GM21528 (cell line): ENCODE measurements around the gene LCN12.

Experiments used
- ATAC-seq: cut with Tn5 transposase; IDR thresholded peaks from one replicate; pipeline ENCODE4 v1.9.1; 2021; ENCODE audit warnings: mild to moderate bottlenecking, moderate library complexity; ENCODE audit not compliant: unreplicated experiment, low FRiP score

The LCN12 gene, protein sequence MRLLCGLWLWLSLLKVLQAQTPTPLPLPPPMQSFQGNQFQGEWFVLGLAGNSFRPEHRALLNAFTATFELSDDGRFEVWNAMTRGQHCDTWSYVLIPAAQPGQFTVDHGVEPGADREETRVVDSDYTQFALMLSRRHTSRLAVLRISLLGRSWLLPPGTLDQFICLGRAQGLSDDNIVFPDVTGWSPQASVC

DNA sequence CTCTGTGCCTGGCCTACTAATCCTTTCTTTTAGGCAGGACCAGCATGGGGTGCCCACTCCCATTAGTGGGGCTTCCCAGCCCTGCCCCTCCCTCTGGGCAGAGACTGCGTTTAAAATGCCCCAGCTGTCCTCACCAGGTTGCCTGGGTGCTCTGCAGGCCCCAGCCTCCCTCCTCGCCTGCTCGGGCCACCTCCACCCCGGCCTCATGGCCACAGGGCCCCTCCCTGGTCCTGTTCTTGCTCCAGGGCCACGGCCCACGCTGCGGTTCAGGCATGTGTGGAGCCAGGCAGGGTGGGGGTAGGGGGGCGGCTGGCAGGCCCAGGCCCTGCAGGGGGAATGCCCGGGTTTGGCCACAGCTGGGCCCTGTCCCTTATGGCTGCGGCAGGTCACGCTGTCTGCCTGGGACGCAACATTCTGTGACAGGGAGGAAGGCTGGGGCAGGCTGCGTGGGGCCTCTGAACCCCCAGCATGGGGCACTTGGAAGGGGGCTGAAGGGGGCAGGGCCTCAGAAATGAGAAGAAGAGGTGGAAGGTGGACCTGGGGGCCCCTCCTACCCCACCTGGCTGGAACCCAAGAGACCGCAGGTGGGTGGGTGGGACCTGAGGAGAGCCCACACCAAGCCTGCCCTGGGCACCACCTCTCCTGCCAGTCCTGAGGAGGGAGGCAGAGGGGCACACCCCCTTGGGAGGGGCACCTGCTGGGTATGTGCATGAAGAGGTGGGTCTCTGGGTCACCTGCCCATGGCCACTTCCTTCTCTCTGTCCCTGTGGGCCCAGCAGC, at the start of gene LCN12:
TSS of gene LCN12 (plus strand) at position 733 of the 780 bp plus-strand sequence. CDS start 55 bp downstream, outside the sequence.
- ATAC-seq: no peak

DNA sequence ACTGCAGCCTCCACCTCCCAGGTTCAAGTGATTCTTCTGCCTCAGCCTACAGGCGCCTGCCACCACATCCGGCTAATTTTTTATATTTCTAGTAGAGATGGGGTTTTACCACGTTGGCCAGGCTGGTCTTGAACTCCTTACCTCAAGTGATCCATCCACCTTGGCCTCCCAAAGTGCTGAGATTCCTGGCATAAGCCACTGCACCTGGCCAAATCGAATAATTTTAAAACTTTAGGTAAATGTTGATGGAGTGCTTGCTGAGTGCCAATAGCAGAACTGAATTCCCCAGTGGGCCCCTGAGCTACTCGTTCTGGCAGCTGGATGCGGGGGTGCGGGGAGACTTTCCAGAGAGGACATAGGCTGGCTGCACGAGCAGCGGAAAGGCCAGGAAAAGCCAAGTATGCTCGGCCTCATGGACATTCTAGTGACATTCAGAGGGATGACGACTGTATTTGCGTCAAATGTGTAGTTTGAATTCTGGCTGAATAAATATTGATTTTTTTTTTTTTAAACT, 49.0 kb upstream of the LCN12 start:
- ATAC-seq: no peak

DNA sequence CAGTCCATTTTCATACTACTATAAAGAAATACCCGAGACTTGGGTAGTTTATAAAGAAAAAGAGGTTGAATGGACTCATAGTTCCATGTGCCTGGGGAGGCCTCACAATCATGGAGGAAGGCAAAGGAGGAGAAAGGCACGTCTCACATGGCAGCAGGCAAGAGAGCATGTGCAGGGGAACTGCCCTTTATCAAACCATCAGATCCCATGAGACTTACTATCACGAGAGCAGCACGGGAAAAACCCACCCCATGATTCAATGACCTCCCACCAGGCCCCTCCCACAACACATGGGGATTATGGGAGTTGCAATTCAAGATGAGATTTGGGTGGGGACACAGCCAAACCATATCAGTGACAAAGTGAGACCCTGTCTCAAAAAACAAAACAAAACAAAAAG, 45.8 kb upstream of the LCN12 start:
- no peak for ATAC-seq

DNA sequence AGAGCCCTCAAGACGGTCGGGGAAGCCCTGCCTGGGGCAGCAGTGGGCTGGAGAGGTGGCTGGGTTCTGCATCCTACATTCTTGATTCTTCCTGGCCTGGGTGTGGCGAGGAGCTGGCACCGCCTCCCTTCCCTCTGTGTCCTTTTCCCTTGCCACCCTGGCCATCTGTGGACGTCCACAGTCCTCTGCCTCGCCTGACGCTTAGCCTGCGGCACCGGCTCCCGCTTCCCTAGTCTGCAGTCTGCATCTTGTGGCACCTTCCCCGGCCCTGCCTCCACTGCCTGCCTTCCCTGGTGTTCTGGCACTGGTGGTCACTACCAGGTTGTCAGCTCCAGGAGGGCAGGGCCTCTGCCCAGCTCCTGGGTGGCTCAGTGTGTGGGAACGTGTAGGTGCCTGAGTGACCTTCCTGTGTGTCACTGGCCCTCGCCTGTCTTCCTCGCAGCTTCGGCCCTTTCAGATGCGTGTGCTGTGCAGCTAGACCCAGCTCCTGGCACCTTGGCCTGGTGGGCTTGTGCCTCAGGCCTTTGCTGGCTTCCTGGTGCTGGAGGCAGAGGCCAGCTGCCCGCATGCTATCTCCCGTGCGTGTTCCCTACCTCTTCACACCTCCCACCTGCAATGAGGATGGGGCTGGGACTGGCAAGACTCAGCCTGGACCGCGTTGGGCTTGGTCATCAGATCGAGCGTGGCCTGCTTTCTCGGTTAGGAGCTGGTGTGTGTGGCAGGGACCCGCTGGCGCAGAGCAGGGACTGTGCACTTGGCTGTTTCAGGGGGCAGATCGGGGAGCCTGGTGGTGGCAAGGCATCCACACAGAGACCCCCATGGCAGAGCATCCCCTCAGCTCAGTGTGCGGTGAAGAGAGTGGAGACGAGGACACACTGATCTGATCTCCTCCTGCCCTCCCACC, 44.8 kb upstream of the LCN12 start:
- no peak for ATAC-seq

DNA sequence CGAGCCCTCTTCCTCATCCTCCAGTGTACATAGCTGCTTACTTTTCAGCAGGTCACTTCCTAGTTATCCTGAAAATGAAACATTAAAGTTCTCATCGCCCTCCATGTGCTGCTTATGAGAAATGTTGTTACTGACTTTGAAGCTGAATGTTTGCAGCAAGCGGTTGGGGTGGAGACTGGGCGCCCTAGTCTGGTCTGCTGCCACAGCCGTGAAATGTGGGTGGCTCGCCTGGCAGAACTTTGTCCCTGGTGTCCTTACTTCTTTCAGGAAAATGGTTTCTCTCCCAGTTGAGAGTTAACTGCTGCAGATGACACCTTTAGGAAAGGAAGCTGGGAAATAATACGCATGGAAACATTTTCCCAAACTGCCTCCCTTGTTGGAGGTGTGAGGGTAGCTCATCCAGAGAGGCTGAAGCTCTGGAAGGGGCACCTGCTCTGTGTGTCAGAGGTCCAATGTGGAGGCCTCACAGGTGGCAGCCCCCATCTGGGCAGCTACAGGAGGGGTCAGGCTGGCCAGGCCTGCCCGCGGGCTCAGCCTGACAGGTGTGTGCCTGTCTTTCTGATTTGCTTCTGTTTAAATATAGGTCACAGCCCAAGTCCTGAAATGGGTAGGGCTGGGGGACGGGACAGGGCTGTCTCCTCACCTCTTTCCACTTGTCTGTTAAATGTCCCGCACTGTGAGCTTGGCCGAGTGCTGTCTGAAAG, 41.7 kb upstream of the LCN12 start:
- no peak for ATAC-seq

DNA sequence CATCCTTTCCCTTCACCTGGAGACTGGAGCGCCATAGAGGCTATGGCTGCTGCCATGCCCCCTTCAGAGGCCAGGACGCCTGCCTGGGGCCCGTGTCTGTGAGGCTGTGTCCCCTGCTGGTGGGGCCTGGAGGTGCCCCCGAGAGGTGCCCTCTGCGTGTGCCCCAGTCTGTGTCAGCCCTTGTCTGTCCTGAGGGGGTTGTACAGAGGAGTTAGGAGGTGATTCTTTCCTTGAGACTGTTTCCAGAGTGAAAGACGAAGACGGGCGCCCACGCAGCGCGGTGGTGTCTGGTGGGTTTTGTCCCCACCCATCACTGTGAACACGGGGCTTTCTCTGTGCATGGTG, 41.2 kb upstream of the LCN12 start:
- ATAC-seq: no peak

DNA sequence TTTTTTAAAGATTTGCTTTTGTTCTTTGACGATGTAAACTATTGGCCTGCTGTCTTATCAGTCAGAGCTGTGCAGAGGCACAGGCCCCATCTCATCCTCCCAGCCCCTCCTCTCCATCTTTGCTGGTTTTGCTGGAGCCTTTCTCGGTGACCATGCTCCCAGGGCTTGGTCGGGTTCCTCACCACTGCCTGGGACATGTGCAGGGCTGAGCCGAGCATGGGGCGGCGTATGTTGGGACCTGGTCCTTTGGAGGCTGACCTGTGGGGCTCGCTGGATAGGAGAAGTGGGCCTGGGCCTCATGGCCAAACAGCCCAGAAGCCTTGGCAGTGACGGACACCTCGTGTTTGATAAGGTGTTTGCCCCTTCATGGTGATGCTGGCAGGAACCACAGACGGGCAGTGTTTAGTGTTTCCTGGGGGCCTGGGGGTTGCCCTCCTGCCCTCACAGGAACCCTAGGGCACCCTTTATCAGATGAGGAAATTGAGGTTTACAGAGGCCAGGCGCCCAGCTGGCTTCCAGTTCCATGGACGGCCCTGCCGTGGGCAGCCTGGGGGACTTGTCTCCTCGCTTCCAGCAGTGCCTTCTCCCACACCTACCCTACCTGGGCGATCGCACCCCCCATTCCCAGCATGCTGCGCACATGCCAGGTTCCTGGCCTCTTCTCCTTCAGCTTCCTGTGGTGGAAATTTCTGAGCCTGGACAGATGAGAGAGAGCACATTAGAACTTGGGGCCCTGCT, 38.2 kb upstream of the LCN12 start:
- ATAC-seq: no peak

DNA sequence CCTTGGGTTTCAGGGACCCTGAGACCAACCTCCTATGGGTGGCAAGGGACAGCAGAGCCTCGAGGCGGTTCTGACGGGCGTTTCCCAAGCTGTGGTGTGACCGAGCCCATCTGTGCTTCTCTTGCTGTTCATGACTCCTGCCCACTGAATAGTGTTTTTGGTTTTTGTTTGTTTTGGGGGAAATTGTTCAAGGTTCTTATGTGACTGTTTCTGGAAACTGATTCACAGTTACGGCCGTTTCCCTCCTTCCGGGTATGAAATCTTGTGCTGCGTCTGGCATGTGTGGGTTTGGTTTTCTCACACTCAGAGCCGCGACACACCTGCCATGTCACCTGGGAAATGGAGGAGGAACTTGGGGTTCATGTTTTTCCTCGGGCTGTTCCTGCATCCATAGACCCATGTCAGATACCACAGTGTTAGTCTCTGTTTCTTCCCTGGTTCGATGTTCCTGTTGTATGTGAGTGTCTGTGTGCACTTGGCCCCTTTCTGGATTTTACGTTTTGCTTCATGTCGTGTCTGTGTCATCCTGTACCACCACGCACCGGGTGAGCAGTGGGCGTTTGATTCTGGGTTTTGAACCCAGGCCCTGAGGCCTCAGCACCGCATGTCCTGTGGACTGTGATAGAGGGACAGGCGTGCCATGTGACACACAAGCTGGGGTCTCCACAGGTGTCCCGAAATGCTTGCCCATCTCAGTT, 36.3 kb upstream of the LCN12 start:
- ATAC-seq: no peak

DNA sequence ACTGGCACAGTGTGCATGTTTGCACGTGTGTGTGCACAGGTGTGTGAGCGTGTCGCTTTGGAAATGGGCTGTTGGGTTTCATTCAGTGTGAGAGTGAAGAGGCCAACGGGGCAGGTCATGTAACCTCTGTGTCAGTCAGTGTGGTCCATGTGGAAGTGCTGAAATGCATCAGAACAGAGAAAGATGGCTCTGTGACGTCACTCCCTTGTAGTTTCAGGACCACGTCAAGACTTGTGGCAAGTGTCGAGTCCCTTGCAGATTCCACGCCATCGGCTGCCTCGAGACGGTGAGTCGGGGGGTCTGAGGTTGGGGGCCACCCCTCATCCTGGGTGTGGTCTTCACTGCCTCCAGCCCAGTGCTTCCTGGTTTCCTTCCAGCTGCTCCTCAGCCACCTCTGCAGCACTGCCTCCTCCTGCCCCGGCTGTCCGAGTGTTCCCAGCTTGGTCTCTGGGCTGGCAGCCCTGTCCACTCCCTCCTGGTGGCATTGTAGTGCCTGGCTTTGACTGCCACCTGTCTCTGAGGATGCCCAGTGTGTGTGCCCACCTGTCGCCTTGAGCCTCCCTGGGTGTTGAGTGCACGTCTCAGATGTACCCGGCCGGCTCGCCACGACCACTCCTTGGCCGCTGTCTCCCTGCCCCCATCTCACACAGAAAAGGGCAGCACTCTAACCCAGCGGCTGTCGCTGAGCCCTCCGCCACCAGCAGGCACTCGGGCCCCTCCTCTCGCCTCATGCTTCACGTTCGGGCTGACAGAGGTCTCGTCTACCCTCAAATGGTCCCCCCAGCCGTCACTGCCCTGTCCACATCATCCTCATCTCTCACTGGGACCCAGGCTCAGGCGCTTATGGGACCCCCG, 35.5 kb upstream of the LCN12 start:
- ATAC-seq: no peak

DNA sequence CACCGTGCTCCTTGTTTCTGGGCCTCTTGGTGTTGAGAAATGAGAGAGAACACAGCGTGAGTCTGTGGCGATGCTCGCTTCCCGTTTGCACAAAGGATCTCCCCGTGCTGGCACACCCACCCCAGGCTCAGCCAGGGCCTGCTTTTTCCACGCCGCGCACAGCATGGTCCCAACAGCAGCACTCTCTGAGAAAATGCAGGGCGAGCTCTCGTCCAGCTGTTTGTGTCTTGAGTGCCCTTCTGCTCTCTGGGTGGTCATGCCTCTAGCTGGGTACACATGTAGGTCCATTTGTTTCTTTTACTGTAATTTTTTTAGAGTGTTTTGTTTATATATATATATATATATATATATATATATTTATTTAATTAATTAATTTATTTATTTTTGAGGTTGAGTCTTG, 34.2 kb upstream of the LCN12 start:
- no peak for ATAC-seq

DNA sequence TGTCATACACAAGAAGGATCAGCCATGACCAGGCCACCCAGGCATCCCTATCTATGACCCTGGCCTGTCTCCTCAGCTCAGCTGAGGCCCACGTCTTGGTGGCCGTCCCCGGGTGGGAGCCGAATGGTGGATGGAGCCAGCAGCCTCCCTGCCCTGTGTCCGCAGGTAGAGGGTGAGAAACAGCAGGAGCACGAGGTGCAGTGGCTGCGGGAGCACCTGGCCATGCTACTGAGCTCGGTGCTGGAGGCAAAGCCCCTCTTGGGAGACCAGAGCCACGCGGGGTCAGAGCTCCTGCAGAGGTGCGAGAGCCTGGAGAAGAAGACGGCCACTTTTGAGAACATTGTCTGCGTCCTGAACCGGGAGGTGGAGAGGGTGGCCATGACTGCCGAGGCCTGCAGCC, 32.0 kb upstream of the LCN12 start:
- ATAC-seq: no peak

DNA sequence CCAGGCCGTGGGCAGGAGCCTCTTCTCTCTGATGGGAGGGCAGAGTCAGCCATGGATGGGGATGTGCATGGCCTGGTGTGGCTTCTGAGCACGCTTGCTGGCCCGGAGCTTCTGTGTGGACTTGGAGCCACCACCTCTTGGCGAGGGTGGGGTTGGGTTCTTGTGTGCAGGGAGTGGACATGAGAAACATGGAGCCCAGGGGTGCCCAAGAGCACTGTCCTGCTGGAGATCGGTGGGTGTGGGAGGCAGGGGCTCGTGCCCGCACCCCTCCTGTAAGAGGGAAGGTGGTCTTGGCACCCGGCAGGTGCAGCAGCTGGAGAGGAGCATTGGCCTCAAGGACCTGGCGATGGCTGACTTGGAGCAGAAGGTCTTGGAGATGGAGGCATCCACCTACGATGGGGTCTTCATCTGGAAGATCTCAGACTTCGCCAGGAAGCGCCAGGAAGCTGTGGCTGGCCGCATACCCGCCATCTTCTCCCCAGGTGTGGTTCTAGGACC, 31.3 kb upstream of the LCN12 start:
- no peak for ATAC-seq

DNA sequence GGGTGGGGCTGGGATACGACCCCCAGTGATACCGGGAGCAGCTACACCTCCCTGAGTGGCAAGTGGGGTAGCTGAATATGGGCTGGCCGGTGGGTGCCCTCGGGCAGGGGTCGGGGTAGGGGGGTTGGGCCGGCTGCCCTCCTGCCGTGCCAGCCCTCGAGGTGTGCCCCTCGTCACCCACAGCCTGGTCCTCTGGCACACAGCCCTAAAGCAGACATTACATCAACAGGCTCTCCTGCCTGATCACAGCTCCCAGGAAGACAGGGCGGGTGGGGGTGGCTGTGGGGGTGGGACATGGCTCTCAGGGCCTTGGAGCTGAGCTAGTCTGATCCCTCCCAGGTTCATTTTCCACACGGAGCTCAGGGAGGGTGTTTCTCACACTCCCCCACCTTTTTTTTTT, 30.8 kb upstream of the LCN12 start:
- ATAC-seq: no peak

DNA sequence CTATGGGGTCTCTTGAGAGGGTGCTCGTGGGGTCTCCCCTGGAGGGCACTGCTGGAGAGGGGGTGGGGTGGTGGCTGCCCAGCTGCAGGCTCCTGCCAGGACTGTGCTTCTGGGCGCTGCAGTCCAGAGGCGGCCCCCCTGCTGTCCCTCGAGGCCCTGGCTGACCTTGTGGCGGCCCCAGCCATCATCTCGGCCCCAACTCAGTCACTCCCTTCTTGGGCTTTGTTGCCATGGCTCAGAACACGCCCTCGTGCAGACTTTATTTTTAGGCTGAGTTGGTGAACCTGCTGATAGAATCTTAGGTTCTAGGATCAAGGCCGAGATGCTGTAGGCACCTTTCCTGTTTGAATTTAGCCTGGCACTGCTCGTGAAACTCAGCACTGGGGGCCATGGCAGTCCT, 30.4 kb upstream of the LCN12 start:
- ATAC-seq: no peak

DNA sequence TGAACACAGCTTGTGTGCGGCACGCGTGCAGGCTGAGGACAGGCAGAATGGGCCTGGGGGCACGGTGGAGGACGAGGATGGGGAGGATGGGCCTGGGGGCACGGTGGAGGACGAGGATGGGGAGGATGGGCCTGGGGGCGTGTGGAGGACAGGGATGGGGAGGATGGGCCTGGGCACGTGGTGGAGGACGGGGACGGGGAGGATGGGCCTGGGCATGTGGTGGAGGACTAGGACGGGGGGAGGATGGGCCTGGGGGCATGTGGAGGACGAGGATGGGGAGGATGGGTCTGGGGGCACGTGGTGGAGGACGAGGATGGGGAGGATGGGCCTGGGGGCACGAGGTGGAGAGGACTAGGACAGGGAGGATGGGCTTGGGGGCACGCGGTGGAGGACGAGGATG, 29.5 kb upstream of the LCN12 start:
- no peak for ATAC-seq

DNA sequence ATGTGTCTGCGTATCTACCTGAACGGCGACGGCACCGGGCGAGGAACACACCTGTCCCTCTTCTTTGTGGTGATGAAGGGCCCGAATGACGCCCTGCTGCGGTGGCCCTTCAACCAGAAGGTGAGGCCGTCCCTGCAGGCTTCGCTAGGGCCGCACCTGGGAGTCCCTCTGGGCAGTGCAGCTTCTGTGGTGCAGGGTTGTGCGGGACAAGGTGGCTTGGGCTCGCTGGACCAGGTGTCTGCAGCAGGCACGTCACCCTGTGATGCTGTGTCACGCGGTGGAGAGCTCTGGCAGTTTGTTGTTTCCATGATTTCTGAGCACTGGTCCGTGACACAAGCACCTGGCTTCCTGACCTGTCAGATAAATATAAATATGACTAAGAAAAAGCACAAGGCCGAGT, 28.2 kb upstream of the LCN12 start:
- no peak for ATAC-seq

DNA sequence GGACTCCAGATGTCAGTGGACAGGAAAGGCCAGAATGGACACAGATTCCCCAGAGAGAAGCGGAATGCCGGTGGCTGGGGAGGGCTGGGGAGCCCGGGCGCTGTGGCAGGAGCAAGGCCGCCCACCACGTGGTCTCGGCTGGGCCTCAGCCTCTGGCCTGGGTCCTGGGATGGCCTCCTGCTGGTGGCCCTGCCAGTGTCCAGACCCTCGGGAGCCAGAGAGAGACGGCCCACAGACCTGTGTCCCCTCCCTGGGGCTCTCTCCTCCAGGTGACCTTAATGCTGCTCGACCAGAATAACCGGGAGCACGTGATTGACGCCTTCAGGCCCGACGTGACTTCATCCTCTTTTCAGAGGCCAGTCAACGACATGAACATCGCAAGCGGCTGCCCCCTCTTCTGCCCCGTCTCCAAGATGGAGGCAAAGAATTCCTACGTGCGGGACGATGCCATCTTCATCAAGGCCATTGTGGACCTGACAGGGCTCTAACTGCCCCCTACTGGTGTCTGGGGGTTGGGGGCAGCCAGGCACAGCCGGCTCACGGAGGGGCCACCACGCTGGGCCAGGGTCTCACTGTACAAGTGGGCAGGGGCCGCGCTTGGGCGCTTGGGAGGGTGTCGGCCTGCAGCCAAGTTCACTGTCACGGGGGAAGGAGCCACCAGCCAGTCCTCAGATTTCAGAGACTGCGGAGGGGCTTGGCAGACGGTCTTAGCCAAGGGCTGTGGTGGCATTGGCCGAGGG, 26.5 kb upstream of the LCN12 start:
- ATAC-seq: no peak
